Choroid plexus epithelial cell (primary cell): ENCODE results near the gene CBX2.

Experiments
- DNase-seq: peaks from one replicate; pipeline ENCODE4 v3.0.0-alpha.2; 2010; ENCODE audit warnings: low read depth
- H3K4me3 ChIP-seq: 2 replicates; pipeline ENCODE4 v1.5.1; 2011; ENCODE audit warnings: low read depth, mild to moderate bottlenecking, control low read depth, low read length, moderate library complexity
- TF ChIP-seq, protein P1 (sequence below): conservative IDR thresholded peaks from 2 replicates; pipeline ENCODE4 v1.5.1; 2011; ENCODE audit warnings: low read depth, mild to moderate bottlenecking, control low read depth, inconsistent platforms, low read length, moderate library complexity

Gene CBX2

DNA sequence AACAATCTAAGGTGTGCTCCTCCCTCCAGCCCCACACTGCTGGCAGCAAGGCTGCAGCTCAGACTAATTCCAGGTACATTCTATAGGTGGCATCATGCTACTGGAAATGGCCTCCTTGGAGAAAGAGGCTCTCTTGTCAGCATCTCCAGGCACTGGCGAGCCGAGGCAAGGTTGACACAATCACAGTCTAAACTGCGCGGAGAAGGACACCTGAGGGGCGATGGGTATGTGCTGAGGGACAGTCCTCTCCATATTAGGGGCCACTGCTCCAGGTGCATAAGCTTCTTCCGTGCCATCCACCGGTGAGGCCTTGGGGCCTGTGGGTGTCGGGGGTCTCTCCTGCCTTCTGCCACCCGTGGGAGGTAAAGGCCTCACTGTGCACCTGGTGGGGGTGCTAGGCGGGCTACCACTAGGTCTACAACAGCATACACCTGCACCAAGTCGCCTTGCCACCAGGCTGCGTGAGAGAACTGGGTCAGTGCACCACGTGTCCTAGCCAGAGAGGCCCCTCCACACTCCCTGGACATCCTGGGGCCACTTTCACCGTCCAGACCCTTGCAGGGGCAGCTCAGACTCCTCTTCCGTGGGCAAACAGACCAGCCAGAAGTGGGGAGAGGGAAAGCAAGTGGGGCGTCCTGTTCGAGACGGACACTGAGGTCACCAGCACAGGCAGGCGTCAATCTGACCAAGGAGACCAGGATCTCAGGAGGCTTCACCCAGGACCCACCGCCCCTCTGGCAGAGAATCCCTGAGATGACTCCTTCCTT is 31.0 kb downstream of the CBX2 start:
- peak; percentile 70 for DNase-seq
- TF ChIP-seq, protein P1, sequence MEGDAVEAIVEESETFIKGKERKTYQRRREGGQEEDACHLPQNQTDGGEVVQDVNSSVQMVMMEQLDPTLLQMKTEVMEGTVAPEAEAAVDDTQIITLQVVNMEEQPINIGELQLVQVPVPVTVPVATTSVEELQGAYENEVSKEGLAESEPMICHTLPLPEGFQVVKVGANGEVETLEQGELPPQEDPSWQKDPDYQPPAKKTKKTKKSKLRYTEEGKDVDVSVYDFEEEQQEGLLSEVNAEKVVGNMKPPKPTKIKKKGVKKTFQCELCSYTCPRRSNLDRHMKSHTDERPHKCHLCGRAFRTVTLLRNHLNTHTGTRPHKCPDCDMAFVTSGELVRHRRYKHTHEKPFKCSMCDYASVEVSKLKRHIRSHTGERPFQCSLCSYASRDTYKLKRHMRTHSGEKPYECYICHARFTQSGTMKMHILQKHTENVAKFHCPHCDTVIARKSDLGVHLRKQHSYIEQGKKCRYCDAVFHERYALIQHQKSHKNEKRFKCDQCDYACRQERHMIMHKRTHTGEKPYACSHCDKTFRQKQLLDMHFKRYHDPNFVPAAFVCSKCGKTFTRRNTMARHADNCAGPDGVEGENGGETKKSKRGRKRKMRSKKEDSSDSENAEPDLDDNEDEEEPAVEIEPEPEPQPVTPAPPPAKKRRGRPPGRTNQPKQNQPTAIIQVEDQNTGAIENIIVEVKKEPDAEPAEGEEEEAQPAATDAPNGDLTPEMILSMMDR = peak; percentile 58
- H3K4me3 ChIP-seq = no peak overlapping the region

DNA sequence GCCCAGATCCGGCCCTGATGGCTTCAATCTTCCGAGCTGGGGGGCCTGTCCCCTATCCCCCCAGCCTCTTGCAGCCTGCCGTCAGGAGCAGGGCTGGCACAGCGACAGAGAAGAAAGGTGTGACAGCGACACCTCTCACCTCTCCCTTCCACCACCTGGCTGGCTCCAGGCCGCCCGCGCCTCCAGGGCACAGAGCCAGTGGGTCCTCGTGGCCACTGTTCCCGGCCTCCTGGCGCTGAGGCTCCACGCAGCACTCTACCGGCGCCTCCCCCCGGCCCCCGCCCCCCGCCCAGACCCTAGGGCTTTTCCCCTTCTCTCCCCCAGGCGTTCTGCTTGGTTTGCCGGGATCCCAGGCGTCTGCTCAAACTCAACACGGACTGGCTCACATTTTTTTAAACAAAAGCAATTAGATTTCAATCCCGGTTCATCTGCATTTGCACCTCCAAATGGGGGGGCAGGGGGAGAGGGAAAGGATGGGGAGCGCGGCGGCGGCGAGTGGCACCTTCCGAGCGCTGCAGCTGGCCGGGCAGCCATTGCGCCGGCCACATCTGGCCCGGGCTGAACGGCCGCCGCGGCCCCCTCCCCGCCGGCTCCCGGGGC is 31.7 kb downstream of the CBX2 start:
- TF ChIP-seq, protein P1 = no peak
- no peak for DNase-seq
- no peak overlapping the region for H3K4me3 ChIP-seq

DNA sequence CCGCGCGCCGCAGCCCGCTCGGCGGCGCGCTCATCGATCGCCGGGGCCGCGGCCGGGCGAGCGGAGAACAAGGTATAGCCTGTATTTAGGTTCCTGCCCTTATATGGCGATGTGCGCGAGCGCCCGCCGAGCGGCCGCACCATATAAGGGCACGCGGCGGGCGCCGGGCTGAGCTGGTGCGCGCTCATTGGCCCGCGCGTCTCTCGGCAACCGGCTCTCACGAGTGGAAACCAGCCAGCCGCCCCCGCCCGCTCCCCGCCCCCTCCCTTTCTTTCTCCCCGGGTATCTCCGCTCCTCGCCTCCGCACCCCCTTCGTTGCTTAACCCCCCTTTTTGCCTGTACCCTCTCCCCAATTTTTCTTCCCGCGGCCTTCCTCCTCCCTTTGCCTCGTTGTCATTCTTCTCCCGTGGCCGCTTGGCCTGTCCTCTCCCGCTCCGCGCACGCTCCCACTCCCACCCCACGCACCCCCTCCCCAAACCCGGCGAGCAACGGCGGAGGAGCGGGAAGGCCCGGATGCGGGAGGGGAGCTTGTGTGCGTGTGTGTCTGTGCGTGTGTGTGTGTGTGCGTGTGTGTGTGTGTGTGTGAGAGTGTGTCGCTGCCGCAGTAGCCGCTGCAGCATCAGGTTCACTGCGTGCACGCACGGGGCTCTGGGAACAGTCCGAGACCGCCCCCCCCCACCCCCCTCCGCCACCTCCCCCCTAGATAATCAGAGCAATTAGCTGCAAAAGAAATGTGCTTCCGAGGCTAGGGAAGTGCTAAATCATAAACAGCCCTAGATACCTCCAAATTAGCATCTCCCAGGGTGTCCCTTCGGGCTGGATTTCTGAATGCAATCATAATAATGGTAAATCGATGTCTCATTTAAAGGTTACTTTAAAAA is 32.4 kb downstream of the CBX2 start:
- peak; percentile 77 for DNase-seq
- TF ChIP-seq, protein P1 = no peak
- H3K4me3 ChIP-seq = no peak overlapping the region

DNA sequence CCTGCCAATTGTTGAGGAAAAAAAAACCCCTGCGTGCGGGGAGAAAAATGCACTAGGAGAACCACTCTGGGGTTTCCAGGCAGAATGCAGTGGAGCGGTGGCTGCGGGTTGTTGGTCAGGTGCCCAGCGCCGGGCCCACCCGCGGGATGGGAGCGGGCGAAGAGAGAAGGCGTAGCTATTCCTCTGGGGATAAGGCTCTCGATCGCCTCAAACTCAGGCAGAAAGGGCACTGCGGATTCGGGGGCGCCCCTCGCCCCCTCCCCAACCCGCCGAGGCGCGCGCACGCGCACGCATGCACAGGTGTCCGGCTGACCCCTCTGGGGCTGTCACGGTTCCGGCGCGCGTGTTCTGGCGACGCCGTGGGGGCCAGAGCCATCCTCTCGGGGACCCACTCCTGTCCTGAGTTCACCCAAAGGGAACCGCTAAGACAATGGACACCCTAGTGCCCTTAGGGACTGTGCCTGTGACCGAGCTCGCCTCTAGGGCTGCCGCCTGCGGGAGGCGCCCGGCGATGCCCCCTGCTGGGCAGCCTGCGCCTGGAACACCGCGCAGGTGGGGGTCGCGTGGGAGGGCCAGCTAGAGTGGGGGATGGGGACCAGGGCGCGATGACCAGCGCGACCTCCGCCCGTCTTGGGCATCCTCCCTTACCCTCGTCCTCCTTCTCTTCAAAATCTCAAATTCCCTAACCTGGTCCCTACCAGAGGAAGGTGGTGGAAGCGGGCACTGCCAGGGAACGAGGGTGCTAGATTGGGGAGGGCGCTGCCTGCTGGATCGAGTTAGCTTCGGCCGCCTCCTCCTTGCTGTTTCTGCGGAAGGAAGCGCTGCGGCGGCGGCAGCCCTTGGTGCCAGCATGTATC is 33.3 kb downstream of the CBX2 start:
- no peak overlapping the region for H3K4me3 ChIP-seq
- TF ChIP-seq, protein P1 = peak; percentile 25
- no peak for DNase-seq

DNA sequence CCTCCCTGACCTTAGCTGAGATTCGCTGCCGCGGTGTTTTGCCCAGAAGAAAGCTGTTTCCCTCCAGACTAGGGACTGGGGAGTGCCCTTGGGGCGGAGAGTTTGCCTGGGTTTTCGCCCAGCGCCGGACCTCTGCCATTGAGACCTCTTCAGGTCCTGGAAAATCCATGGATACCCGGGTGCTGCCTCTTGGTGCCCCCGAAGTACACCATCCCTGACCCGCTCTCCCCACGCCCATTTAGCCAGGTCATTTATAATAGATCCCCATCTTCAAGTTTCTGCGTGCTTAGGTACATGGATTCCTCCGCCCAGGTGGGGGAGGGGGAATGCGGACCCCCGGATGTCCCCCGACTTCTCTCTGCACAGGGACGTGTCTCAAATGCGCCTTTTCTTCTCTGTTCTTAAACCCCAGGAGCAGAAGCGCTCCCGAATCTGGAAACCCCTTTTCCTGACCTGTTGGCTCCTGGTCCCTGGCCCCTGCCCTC is 34.0 kb downstream of the CBX2 start:
- H3K4me3 ChIP-seq = no peak overlapping the region
- DNase-seq = no peak
- TF ChIP-seq, protein P1 = no peak
